ENCODE data around the gene SFT2D3.
A peak's percentile ranks its signal among the peaks of the same experiment; 100 is the strongest.

The SFT2D3 gene

DNA sequence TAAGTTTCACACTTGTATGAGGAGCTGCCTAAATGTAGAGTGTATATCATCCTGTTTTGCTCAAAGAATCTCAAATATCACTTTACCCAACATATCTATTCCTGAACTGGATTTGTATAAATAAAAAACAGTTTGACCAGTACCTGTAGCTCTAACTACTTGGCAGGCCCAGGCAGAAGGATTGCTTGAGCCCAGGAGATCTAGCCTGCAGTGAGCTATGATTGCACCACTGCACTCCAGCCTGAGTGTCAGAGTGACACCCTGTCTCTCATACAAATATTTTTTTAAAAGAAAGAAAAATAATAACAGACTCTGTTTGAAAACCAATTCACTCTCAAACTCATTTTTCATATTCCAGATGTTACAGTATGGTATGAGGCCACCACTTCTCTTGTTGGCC is 18.2 kb upstream of the SFT2D3 start:
- DNase-seq: no peak

DNA sequence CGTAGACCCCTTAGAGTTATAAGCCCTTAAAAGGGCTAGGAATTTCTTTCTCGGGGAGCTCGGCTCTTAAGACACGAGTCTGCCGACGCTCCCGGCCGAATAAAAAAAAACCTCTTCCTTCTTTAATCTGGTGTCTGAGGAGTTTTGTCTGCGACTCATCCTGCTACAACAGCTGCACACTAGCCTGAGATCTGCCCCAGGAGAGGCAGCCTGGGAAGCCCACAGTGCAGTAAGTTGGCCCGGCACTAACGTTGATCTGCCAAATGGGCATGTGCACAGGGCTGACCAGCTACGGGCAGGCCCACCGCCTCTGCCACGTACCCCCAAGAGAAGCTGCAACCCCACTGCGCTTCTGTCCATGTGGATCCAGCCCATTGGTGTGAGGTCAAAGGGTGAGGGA is 17.5 kb upstream of the SFT2D3 start:
- DNase-seq: no peak

DNA sequence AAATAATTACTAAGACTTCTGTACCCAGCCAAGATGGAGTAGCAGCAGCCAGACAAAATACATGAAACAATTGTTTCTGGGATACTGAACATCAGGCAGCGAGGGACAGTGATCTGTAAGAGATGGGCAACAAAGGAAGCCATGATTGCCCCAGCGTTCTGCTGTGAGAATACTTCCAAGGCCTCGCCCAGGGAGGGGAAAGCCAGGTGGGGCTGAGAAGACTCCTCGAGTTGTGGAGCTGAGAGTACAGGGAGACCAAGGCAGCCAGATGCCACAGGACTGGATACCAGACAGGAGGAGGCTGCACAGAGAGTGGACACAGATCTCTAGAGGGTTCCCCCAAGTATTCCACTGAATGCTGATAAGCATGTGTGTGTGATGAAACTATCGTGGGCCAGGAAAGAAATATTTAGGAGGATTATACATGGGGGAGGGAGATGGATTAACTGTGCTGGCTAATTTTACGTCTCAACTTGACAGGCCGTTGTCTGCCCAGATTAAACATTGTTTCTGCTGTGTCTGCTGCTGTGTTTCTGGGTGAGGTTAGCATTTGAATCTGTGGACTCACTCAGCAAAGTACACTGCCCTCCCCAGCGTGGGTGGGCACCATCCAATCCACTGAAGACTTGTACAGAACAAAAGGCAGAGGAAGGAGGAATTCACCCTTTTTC is 15.8 kb upstream of the SFT2D3 start:
- DNase-seq: no peak

DNA sequence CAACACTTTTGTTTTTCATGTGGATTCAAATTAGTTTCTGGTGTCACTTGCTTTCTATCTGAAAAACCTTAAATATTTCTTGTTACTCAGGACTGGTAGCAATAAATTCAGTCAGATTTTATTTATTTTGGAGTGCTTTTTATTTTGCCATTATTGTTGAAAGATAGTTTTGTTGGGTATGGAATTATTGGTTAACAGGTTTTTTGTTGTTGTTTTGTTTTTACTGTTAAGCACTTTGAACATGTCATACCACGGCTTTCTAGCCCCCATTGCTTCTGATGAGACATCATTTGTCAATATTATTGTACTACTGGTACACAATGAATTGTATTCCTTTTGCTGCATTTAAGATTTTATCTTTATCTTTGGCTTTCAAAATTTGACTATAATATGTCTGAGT is 12.9 kb upstream of the SFT2D3 start:
- DNase-seq: no peak

DNA sequence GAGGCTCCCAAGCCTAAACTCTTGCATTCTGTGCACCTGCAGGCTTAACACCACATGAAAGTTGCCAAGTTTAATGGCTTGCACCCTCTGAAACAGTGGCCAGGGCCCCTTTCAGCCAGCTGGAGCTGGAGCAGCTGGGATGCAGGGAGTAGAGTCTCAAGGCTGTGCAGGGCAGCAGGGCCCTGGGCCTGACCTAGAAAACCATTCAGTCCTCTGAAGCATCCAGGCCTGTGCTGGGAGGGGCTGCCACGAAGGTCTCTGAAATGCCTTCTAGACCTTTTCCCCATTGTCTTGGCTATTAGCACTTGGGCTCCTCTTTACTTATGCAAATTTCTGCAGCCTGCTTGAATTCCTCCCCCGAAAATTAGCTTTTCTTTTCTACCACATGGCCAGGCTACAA is 10.6 kb upstream of the SFT2D3 start:
- DNase-seq: no peak

DNA sequence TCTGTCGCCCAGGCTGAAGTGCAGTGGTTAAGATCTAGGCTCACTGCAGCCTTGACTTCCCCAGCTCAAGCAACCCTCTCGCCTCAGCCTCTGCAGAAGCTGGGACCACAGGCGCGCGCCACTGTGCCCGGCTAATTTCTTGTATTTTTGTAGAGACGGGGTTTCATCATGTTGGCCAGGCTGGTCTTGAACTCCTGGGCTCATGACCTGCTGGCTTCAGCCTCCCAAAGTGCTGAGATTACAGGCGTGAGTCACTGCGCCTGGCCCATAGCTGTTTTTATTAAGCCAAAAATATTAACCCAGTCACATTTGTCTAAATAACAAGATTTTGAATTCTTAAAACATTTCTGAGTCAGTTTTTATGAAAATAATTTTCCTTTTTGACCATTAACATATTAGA is 6.3 kb upstream of the SFT2D3 start:
- DNase-seq: no peak

DNA sequence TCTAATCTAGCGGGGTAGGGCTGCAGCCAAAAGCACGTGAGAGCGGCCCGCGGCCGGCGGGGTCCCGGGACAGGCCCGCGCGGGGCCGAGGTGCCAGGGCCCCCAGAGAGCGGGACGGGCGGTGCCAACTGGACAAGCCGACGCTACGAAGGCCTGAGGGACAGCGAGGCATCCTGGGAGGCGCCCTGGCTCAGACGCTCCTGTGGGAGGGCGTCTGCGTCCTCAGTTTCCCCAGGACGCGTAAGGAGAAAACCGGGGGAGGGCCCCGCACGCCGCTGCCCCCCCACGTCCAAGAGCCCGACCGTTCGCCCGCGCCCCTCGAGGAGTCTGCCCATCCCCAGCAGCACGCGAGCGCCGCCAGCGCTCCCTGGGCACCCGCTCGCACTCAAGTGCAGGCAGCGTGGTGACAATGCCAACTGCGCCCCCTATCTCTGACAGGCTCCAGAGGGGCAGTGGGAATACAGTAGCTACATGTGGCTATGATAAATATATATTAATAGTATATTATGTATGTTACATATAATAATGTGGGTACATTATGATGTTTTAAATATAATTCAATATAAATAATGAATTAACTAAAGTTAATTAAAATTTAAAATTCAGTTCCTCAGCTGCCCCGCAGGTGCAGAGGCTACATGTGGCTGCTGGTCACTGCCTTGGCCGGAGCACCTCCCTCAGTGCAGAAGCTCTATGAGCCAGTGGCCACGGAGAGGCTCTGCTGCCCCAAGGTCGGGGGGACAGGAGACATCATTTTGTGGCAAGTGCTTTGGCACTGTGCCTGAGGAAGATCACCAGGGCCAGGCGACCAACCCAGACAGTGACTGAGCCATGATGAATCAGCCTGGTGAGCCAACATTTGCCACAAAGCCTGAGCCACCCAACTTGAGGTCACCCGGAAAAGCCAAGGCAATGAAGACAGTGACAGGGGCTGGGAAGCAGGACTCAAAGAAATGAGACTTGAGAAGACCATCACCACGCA is 5.5 kb upstream of the SFT2D3 start:
- peak; percentile 20 to 32 for DNase-seq

DNA sequence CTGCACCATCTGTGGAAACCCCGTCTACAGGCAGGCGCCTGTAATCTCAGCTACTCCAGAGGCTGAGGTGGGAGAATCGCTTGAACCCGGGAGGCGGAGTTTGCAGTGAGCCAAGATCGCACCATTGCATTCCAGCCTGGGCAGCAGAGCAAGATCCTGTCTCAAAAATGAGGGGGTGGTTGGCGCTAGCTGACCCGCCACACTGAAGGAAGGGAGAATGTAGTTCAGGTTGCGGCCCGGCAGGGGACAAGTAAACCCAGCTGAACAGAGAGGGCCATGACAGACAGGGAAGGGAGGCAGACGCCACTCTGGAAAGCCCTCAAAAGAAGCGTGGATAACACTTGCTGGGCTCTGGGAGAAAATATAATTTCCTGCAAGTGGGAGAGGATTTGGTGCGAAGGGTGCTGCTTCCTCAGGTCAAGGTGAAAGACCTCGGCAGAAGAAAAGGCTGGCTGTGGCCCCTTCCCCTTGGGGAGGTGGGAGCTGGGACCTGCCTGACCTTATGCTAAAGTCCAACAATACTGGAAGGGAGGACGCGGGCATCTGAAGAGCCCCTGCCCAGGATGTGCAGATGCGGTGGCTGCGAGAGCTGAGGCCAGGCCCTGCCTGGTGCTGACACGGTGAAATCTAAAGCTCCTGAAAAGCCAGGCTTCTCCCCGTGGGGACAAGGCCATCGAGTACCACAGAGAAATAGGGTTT is 3.7 kb upstream of the SFT2D3 start:
- no peak for DNase-seq

DNA sequence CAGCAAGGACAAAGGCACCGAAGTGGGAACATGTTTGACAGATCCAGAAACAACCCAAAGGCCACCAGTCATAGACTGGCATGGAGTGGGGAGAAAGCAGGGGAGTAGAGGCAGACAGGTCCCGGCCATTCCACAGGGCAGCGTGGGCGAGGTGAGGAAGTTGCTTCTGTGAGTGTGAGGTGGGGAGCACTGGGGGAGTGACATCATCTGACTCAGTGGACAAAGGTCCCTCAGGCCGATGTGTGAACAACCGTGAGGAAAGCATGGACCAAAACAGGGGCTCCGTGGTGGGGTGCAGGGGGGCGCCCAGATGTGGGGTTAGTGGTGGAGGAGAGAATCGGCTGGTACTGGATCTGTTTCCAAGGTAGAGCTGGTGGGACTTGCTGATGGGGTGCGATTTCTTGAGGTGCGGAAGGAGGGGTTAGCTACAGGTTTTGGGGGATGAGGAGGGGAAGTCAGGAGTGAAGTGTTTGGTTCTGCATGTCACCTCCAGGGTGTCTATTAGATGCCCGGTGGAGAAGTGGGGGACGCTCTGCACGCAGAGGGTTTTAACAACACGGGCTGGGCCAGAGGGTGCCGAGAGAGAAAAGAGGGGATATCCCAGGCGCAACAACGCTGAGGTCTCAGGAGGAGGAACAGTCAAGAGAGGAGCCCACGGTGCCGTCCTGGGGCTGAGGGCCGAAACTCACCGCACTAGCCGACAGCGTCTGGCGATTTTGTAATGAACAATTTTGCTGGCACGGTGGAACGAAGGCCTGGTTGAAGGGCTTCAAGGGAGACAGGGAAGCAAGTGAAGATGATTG is 2.5 kb upstream of the SFT2D3 start:
- no peak for DNase-seq

DNA sequence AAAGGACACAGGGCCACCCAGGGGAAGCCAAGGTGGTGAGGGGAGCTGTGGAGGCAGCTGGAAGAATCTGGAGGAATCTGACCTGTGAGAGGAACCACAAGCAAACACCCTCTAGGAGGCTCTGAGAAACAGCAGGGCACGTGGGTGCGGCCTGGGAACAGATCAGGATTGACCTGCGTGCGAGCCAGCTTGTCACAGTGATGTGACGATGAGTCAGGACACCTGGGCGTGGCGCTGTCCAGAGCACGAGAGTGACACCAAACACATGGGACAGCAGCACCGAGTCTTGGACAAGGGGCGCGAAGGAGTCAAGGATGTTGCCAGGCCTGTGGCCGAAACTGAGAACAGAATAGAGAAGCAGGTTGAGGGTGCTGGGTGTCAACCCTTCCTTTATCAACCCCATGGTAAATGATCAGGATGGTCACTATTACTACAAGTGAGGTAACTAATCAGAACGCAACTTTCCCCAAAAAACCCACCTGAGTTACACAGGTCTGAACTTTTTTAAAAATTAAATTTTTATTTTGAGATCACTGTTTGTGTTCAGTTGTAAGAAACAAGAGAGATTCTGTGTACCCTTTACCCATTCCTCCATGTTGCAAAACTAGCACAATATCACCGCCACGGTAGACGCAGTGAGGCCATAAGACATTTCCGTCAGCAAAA is 637 bp upstream of the SFT2D3 start:
- peak; percentile 31 to 36 for DNase-seq

DNA sequence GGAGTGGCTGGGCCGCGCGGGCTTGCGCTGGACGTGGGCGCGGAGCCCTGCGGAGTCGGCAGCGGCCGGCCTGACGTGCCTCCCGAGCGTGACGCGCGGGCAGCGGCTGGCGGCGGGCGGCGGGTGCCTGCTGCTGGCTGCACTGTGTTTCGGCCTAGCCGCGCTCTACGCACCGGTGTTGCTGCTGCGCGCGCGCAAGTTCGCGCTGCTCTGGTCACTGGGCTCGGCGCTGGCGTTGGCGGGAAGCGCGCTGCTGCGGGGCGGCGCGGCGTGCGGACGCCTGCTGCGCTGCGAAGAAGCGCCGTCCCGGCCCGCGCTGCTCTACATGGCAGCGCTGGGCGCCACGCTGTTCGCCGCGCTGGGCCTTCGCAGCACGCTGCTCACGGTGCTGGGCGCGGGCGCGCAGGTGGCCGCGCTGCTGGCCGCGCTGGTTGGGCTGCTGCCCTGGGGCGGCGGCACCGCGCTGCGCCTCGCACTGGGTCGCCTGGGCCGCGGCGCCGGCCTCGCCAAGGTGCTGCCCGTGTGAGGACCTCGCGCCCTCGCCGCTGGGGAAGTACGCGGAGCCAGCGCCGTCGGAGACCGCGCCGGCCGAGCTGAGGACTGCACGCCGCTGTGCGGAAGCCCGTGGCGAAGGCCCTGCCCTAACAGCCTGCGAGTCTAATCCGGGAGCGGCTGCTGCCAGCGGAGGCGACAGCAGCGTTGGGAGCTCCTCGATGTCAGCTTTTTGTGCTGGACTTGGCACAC is 526 bp downstream of the SFT2D3 start:
- peak; percentile 73 to 74 for DNase-seq

DNA sequence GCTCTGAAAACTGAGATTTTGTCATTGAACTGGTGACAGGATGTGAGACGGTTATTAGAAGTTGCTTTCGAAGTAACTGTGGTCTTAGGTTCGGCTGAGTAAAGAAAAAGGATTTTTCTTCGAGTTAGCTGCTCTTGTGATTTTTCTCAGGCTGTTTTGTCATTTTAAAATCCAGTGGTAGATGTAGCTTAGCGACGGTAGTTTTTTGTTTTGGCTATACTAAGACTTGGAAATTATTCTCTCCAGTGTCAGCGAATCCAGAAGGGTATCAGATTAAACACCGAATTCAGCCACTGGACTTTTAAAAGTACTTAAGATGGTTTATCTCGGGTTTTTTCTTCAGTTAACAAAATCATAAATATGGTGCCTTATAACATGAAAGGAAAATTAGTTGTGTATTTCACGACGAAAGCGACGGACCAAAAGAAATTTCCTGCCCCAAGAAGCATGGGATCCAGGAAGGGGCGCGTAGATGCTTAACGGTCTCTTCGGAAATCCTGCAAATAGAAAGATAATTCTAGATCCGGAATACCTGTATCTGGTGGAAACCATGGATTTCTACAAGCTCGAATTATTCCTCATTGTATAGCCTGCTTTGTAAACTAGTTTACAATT is 1.2 kb downstream of the SFT2D3 start:
- DNase-seq: no peak

DNA sequence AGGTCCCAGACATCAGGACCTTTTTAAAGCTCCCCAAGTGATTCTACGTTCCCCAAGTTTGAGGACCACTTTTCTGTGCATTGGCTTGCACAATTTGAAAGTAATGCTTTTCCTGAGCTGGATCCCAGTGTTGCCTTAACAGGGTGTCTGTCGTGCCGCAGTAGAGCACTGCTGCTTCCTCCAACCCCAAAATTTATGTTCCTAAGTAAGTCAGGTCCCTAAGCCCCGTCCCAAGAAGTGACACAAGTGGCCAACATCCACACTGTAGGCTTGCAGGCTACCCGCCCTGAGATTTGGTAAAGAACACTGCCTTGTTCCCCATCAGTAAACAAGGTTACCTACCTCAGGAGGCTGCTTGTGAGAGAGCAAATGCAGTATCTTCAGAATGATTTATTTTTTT is 2.0 kb downstream of the SFT2D3 start:
- no peak for DNase-seq

DNA sequence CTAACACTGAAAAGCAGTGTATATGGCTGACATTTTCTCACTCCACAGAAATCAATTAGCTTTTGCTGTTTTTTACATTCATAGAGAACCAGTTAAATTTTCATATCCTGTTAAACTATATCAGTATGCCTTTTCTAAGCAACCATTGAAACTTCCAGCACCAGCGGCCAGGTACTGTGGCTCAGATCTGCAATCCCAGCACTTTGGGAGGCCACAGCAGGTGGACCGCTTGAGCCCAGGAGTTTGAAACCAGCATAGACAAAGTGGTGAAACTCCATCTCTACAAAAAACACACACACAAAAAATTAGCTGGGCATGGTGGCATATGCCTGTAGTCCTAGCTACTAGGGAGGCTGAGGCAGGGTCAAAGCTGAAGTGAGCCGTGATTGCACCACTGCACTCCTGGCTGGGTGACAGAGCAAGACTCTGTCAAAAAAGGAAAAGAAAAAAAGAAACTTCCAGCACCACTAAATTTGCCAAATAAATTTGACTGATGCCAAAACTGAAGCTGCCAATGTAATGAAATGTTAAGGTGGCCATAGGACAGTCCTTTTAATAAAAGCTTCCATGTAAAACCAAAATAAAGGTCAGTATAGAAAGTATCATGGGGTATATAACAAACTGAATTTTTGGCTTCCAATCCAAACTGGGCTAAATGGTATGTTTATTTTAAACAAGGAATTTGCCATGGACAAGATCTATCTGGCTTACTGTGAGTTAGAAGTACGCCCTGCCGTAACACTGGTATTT is 3.5 kb downstream of the SFT2D3 start:
- DNase-seq: no peak

DNA sequence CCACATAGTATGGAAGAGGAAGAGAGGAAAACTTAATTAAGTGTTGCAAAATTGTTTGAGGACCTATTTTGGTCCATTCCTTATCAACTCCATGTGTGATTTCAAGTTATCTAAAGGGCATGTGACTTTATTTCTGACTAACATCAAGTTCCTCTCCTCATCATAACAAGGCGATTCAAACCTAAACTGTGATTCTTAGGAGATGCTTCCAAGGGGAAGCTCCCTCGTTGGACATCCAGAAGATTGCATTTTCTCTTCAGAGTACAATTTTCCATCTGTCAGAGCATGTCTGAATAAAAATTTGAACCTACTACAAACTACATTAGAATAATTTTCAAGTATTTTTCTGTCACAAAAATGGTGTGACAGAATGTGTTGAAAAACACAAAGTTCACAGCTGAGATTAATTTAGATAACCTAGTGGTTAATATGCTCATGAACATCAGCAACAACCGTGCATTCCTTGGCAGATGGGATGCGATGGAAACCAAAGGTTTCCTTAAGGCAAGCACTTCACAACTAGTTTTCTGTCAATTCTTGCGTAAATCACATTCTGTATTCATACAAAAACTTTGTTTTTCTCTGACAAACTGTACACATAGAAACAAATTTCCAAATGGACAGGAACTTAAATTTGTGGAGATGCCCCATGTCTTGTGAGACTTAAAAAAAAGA is 4.2 kb downstream of the SFT2D3 start:
- DNase-seq: no peak

DNA sequence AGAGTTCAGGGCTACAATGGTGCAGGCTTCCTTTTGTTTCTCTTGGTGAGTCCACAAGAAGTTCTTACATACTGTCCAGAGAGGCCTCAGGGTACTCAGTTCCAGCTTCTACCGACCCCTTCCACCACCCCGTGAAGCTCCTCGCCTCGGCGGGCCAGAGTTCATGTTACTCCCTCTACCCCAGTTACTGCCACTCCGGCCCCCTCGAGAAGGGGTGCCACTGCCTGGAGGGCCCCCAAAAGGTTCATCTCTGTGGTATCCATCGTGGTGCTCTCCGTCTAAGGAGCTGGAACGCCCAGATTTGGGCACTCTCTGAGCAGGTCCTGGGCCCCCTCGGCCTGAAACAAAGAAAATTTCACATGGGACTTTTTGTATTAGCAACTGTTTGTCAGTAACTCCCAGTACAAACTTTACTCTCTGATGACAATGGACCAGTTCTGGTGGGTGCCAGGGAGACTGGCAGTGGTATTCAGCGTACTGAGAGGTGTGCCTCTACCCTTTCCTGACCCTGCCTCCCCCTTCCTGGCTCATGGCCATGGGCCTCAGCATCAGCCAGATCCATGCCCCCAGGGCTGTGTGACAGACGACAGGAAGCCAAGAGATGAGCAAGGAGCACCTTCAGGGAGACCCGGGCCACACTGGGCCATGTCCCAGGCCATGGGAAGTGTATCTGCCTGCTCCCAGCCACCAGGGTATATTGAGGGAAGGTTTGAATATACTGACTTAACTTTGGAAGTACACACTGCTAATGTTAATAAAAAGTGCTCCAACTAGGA is 5.1 kb downstream of the SFT2D3 start:
- no peak for DNase-seq

DNA sequence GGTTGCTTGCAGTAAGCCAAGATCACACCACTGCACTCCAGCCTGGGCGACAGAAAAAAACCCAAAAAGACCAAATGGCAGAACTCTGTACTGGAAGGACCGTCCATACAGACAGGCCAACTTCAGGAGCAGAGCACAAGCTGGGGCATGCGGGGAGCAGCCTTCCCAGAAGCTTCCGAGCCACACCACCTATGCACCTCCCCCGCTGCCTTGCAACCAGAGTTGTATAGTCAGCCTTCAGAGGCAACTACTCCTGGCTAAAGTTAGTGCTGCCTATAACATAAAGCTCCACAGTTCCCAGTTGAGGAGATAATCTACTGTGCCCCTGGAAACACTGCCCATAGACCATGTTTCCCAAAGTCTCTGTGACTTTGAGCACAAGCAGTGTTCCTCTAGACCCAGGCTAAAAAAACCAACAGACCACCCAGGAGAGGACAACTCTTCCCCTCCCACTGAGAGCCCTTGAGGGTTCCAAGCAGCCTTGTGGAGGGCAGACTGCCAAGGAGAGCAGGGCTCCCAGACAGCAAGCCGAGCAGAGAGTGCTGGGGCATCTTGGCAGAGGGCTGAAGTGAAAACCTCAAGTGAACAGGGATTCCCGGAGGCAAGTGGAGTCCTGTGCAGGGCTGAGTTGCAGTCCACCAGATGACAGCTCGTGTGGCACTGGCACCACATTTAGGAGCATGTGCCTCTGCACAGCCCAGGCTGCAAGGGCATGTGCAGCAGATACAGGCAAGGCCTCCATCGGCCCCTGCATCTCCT is 6.8 kb downstream of the SFT2D3 start:
- no peak for DNase-seq

DNA sequence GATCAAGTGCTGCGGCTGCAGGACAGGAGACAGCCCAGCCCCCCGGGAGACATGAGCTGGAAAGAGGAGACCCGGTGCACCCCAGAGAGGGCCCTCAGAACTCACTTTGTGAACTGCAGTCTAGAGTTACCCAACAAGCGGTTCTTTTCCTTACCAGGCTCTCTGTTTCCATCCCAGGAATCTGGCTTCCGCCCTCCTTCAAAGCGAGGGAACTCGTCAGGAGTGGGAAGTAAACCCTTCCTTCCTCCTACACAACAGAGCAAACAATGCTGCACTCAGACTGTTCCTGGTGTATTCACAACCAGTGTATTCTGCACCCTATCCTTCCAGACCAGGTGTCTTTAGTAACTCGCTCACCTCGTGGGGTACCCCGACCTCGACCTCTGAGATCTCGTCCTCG is 8.0 kb downstream of the SFT2D3 start:
- no peak for DNase-seq
